HEK293 (cell line): ENCODE measurements around the gene EFCAB6.

Experiments used
- CTCF ChIA-PET: fragments of 350-600 bp; formaldehyde crosslinking; extraction: SDS; loops from one replicate; lab custom pipeline; 2021; ENCODE audit warnings: antibody characterized with exemption; lab: Yijun Ruan, JAX
- POLR2A ChIA-PET: fragments of 300-600 bp; formaldehyde crosslinking; extraction: SDS; loops from one replicate; lab custom pipeline; 2020; ENCODE audit warnings: antibody characterized with exemption, inconsistent platforms; lab: Yijun Ruan, JAX
- H3K27ac ChIP-seq: fragments of 200-500 bp; sonication (Bioruptor generic); 2 replicates; pipeline ENCODE4 v1.5.1; 2014; ENCODE audit warnings: low read depth, low read length, control low read depth, inconsistent platforms; ENCODE audit errors: extremely low read depth
- H3K36me3 ChIP-seq, 2 experiments: fragments of 200-500 bp in 1 of 2; sonication (Bioruptor generic) in 1 of 2; 1 replicate in 1 of 2; 2 replicates in 1 of 2; pipeline ENCODE4 v1.5.1; 2014 to 2017; ENCODE audit warnings: inconsistent platforms in 2 of 2, low read length in 2 of 2; ENCODE audit not compliant: control insufficient read depth in 2 of 2, insufficient read depth in 1 of 2
- H3K4me1 ChIP-seq: fragments of 200-500 bp; sonication (Bioruptor generic); 2 replicates; pipeline ENCODE4 v1.5.1; 2014; ENCODE audit warnings: mild to moderate bottlenecking, low read length, inconsistent platforms; ENCODE audit not compliant: control insufficient read depth, insufficient read depth
- H3K4me3 ChIP-seq: 2 replicates; pipeline ENCODE4 v1.5.1; 2011; ENCODE audit warnings: low read depth, mild to moderate bottlenecking, control low read depth, low read length, moderate library complexity
- H3K9me3 ChIP-seq: fragments of 200-500 bp; sonication (Bioruptor generic); 2 replicates; pipeline ENCODE4 v1.5.1; 2014; ENCODE audit warnings: low read depth, low read length, inconsistent platforms; ENCODE audit not compliant: control insufficient read depth, insufficient read depth
- HOXA7 ChIP-seq: sonication (generic); formaldehyde crosslinking; IDR thresholded peaks from 2 replicates; pipeline ENCODE4 v1.8.1; 2022; ENCODE audit warnings: missing genetic modification reagents, borderline replicate concordance
- HOXD13 ChIP-seq: sonication (generic); formaldehyde crosslinking; IDR thresholded peaks from 2 replicates; pipeline ENCODE4 v1.8.0; 2022; ENCODE audit warnings: missing genetic modification reagents, borderline replicate concordance
- KLF9 ChIP-seq: fragments of 450-650 bp; formaldehyde crosslinking; IDR thresholded peaks from 2 replicates; pipeline ENCODE4 v1.5.1; 2016; ENCODE audit warnings: missing biosample characterization, missing genetic modification characterization, low read depth
- SETDB1 ChIP-seq: IDR thresholded peaks from one replicate; pipeline ENCODE4 v1.6.1; 2017; ENCODE audit warnings: mild to moderate bottlenecking, low read length, moderate library complexity, mixed read lengths; ENCODE audit not compliant: insufficient read length
- ZBTB17 ChIP-seq: fragments of 450-650 bp; formaldehyde crosslinking; IDR thresholded peaks from 2 replicates; pipeline ENCODE4 v1.5.1; 2016; ENCODE audit warnings: missing biosample characterization, missing genetic modification characterization
- ZFP37 ChIP-seq: fragments of 450-650 bp; formaldehyde crosslinking; IDR thresholded peaks from 2 replicates; pipeline ENCODE4 v1.5.1; 2016; ENCODE audit warnings: missing biosample characterization, missing genetic modification characterization
- ZIC2 ChIP-seq: fragments of 450-650 bp; formaldehyde crosslinking; IDR thresholded peaks from 2 replicates; pipeline ENCODE4 v1.5.1; 2016; ENCODE audit warnings: missing biosample characterization, missing genetic modification characterization
- ZNF132 ChIP-seq: fragments of 450-650 bp; formaldehyde crosslinking; IDR thresholded peaks from 2 replicates; pipeline ENCODE4 v1.5.1; 2017; ENCODE audit warnings: missing biosample characterization, missing genetic modification characterization, borderline replicate concordance
- ZNF138 ChIP-seq: fragments of 450-650 bp; formaldehyde crosslinking; IDR thresholded peaks from 2 replicates; pipeline ENCODE4 v1.5.1; 2016; ENCODE audit warnings: missing biosample characterization, missing genetic modification characterization, borderline replicate concordance
- ZNF16 ChIP-seq: fragments of 450-650 bp; formaldehyde crosslinking; IDR thresholded peaks from 2 replicates; pipeline ENCODE4 v1.5.1; 2016; ENCODE audit warnings: low read depth, missing biosample characterization, missing genetic modification characterization
- ZNF175 ChIP-seq: fragments of 450-650 bp; formaldehyde crosslinking; IDR thresholded peaks from 2 replicates; pipeline ENCODE4 v1.5.1; 2016; ENCODE audit warnings: missing biosample characterization, missing genetic modification characterization
- ZNF211 ChIP-seq: fragments of 450-650 bp; formaldehyde crosslinking; IDR thresholded peaks from 2 replicates; pipeline ENCODE4 v1.5.1; 2016; ENCODE audit warnings: low read depth, missing biosample characterization, missing genetic modification characterization
- ZNF239 ChIP-seq: fragments of 450-650 bp; formaldehyde crosslinking; IDR thresholded peaks from 2 replicates; pipeline ENCODE4 v1.5.1; 2016; ENCODE audit warnings: missing biosample characterization, missing genetic modification characterization
- ZNF391 ChIP-seq: fragments of 450-650 bp; formaldehyde crosslinking; IDR thresholded peaks from 2 replicates; pipeline ENCODE4 v1.5.1; 2016; ENCODE audit warnings: low read depth, missing biosample characterization, missing genetic modification characterization, borderline replicate concordance
- ZNF514 ChIP-seq: fragments of 450-650 bp; formaldehyde crosslinking; IDR thresholded peaks from 2 replicates; pipeline ENCODE4 v1.5.1; 2016; ENCODE audit warnings: missing biosample characterization, missing genetic modification characterization
- ZNF621 ChIP-seq: fragments of 450-650 bp; formaldehyde crosslinking; IDR thresholded peaks from 2 replicates; pipeline ENCODE4 v1.5.1; 2017; ENCODE audit warnings: missing biosample characterization, missing genetic modification characterization
- ZNF830 ChIP-seq: fragments of 450-650 bp; IDR thresholded peaks from 2 replicates; pipeline ENCODE4 v1.5.0; 2018; ENCODE audit warnings: missing biosample characterization, missing genetic modification characterization, low read depth, mild to moderate bottlenecking, moderate library complexity
- ZSCAN16 ChIP-seq: fragments of 450-650 bp; formaldehyde crosslinking; IDR thresholded peaks from 2 replicates; pipeline ENCODE4 v1.5.1; 2016; ENCODE audit warnings: missing biosample characterization, missing genetic modification characterization
- ZXDB ChIP-seq: fragments of 450-650 bp; formaldehyde crosslinking; IDR thresholded peaks from 2 replicates; pipeline ENCODE4 v1.5.1; 2016; ENCODE audit warnings: missing biosample characterization, missing genetic modification characterization
- TF ChIP-seq, protein P1 (sequence below): fragments of 450-650 bp; formaldehyde crosslinking; IDR thresholded peaks from 2 replicates; pipeline ENCODE4 v1.5.1; 2016; ENCODE audit warnings: missing biosample characterization, missing genetic modification characterization
- TF ChIP-seq, protein P2 (sequence below): fragments of 450-650 bp; formaldehyde crosslinking; IDR thresholded peaks from 2 replicates; pipeline ENCODE4 v1.5.1; 2016; ENCODE audit warnings: missing biosample characterization, missing genetic modification characterization
- TF ChIP-seq, protein P3 (sequence below): fragments of 450-650 bp; IDR thresholded peaks from 2 replicates; pipeline ENCODE4 v1.5.1; 2018; ENCODE audit warnings: missing biosample characterization, missing genetic modification characterization

The EFCAB6 gene

DNA sequence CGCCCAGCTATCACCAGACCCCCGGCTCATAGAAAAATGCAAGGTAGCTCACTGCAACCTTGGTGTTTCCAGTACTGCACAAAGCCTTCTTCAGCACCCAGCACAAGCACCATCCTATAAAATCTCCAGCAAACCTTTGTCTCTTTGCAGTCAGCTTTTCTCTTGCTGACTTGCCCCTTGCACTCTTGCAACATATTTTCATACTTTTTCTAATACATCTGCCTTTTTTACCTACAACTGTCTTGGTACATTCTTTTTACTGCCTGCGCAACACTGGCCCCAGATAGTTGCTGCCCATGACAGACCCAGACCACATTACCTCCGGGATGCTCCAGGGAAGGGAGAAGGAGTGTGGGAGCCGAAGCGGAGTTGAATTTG lies 257.9 kb downstream of the EFCAB6 start:
- ChIA-PET POLR2A (no interaction called here), CTCF (no interaction called here)
- Histone ChIP-seq H3K4me1 (no peaks in the 10 kb centered on the region), H3K36me3 (no peaks in the 10 kb centered on the region), H3K9me3 (no peaks in the 10 kb centered on the region), H3K27ac (no peak overlapping the region), H3K4me3 (no peak overlapping the region)
- TF ChIP-seq, protein P1, sequence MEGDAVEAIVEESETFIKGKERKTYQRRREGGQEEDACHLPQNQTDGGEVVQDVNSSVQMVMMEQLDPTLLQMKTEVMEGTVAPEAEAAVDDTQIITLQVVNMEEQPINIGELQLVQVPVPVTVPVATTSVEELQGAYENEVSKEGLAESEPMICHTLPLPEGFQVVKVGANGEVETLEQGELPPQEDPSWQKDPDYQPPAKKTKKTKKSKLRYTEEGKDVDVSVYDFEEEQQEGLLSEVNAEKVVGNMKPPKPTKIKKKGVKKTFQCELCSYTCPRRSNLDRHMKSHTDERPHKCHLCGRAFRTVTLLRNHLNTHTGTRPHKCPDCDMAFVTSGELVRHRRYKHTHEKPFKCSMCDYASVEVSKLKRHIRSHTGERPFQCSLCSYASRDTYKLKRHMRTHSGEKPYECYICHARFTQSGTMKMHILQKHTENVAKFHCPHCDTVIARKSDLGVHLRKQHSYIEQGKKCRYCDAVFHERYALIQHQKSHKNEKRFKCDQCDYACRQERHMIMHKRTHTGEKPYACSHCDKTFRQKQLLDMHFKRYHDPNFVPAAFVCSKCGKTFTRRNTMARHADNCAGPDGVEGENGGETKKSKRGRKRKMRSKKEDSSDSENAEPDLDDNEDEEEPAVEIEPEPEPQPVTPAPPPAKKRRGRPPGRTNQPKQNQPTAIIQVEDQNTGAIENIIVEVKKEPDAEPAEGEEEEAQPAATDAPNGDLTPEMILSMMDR (tag by site-specific recombination), result no peak
- TF ChIP-seq SETDB1, result peak; percentile 88

DNA sequence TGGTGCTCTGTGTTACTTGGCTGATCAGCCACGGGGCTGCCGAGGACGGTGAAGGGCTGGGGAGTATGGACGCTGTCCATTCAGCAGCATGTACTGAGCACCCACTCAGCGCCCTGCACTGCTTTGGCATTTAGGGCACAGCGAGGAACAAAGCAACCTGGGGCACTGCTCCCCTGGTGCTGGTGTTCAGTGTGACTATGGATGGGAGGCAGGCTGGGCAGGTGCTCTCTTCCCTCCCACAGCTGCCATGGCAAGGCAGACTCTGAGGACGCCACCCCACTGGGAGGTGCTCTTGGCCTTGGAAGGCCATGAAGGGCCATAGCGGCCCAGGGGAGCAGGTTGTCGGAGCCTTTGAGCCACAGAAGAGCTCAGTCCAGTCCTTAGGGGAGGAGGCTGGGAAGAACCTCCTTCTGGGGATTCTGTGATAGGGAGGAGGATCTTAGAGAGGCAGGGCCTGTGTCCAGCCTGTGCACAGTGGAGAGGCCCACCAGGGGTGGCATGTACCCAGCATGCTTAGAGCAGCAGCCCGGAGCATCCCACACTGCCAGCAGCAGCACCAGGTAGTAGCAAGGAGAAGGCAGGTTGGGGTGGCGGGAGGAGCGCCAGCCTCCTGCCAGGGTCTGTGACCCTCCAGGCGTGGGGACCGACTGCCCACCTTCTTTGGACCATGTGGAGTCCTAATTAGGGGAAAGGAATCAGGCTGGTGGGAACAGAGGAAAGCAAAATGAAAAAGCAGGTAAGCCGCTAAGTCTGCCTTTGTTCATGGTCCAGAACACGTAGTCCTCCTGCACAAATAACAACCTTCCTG lies 258.4 kb downstream of the EFCAB6 start:
- H3K27ac ChIP-seq, result no peak overlapping the region
- H3K4me3 ChIP-seq, result no peak overlapping the region
- H3K36me3 ChIP-seq, result no peaks in the 10 kb centered on the region
- ChIA-PET POLR2A (no interaction called here), CTCF (no interaction called here)
- TF ChIP-seq ZNF175 (tag by site-specific recombination) (no peak), ZBTB17 (tag by site-specific recombination) (no peak)
- H3K9me3 ChIP-seq, result no peaks in the 10 kb centered on the region
- H3K4me1 ChIP-seq, result no peaks in the 10 kb centered on the region

DNA sequence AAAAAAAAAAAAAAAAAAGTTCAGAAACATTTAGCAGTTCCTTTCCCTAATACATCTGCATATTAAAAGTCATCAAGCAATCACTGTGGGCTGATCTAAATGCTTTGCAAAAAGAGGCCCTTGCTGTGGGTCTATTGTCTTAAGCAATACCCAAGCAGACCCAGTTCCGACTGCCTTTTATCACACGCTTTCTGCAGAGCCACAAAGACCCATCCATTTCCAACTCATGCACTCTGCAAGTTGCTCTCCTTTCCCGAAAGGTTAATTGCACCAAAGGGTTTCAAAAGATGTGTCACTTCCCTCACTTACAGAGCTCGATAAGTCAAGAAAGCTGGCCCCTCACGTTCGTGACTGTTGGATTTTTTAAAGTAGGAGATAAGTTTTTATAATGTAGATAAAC lies 261.4 kb downstream of the EFCAB6 start:
- no peaks in the 10 kb centered on the region for H3K9me3 ChIP-seq
- no peak overlapping the region for H3K27ac ChIP-seq
- no peaks in the 10 kb centered on the region for H3K36me3 ChIP-seq
- POLR2A ChIA-PET, result no interaction called here
- TF ChIP-seq ZNF830 (tag by site-specific recombination) (no peak), KLF9 (no peak)
- H3K4me3 ChIP-seq, result no peak overlapping the region
- CTCF ChIA-PET, result no interaction called here
- no peaks in the 10 kb centered on the region for H3K4me1 ChIP-seq

DNA sequence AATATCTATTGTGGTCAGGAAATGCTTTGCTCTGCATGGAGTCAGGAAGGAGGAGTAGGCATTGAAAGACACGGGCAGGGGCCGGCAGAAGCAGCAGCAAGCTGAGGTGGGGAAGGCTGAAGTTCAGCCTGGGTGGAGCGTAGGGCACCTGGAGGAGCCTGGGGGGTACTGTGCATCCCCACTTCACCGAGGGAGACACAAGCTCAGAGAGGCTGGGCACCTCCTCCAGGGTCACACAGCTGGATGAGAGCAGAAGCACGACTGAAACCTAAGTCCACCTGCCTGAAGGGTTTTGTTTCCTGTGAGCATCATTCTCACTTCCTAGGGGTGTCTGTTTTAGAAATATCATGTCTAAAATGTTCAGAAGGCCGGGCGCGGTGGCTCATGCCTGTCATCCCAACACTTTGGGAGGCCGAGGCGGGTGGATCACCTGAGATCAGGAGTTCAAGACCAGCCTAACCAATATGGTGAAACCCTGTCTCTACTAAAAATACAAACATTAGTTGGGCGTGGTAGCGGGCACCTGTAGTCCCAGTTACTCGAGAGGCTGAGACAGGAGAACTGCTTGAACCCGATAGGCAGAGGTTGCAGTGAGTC lies 262.0 kb downstream of the EFCAB6 start:
- TF ChIP-seq ZNF16 (tag by site-specific recombination) (no peak), ZNF391 (tag by site-specific recombination) (no peak)
- ChIA-PET CTCF (no interaction called here), POLR2A (no interaction called here)
- Histone ChIP-seq H3K36me3 (no peaks in the 10 kb centered on the region), H3K9me3 (no peaks in the 10 kb centered on the region), H3K4me3 (no peak overlapping the region), H3K27ac (no peak overlapping the region), H3K4me1 (no peaks in the 10 kb centered on the region)

DNA sequence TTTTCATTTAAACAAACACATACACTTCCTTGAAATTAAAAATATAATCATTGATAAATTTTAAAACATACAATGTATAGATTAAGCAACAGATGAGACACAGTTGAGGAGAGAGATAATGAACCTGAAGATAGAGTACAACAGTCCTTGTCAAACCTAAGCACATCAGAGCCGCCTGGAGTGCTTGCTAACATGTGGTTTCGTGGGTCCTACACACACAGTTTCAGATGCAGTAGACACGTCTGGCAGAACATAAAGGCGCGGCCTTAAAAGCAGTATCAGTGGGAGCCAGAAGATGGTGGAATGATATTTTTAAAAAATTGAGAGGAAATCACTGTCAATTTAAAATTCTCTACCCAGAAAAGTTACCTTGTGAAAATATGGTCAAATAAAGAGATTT lies 265.9 kb downstream of the EFCAB6 start:
- H3K4me3 ChIP-seq, result no peak overlapping the region
- H3K4me1 ChIP-seq, result no peaks in the 10 kb centered on the region
- H3K36me3 ChIP-seq, result no peaks in the 10 kb centered on the region
- no peaks in the 10 kb centered on the region for H3K9me3 ChIP-seq
- no peak overlapping the region for H3K27ac ChIP-seq
- CTCF ChIA-PET, result interaction anchor here (0.7 to 1.2 kb wide), 2 partner anchors 10 to 95 kb away, joined by 3 to 4 read pairs; no protein-coding TSS in a partner anchor
- POLR2A ChIA-PET, result no interaction called here
- TF ChIP-seq HOXD13 (CRISPR knock-in tag), result no peak
- no peak for TF ChIP-seq ZNF514 (tag by site-specific recombination)
- no peak for TF ChIP-seq ZXDB (tag by site-specific recombination)
- TF ChIP-seq, protein P2, sequence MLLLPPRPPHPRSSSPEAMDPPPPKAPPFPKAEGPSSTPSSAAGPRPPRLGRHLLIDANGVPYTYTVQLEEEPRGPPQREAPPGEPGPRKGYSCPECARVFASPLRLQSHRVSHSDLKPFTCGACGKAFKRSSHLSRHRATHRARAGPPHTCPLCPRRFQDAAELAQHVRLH, result no peak
- TF ChIP-seq ZNF211 (tag by site-specific recombination), result no peak
- TF ChIP-seq, protein P3, sequence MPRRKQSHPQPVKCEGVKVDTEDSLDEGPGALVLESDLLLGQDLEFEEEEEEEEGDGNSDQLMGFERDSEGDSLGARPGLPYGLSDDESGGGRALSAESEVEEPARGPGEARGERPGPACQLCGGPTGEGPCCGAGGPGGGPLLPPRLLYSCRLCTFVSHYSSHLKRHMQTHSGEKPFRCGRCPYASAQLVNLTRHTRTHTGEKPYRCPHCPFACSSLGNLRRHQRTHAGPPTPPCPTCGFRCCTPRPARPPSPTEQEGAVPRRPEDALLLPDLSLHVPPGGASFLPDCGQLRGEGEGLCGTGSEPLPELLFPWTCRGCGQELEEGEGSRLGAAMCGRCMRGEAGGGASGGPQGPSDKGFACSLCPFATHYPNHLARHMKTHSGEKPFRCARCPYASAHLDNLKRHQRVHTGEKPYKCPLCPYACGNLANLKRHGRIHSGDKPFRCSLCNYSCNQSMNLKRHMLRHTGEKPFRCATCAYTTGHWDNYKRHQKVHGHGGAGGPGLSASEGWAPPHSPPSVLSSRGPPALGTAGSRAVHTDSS (tag by site-specific recombination), result no peak
- TF ChIP-seq ZNF138, result no peak
- no peak for TF ChIP-seq ZNF132 (tag by site-specific recombination)
- no peak for TF ChIP-seq ZNF621 (tag by site-specific recombination)
- no peak for TF ChIP-seq ZSCAN16 (tag by site-specific recombination)
- no peak for TF ChIP-seq ZFP37
- no peak for TF ChIP-seq ZIC2 (tag by site-specific recombination)
- TF ChIP-seq HOXA7 (CRISPR knock-in tag), result no peak
- no peak for TF ChIP-seq ZNF239 (tag by site-specific recombination)
